Measurements from ENCODE around the gene CAPN15.

GRCh38 chr16:536746-537145, 9.2 kb downstream of the CAPN15 start:
- TF ChIP-seq POLR2A (IDR thresholded peaks at IDR 0.05) (no peak), POLR2AphosphoS5 (IDR thresholded peaks at IDR 0.05) (no peak), CTCF (IDR thresholded peaks at IDR 0.05) (no peak)

Measured in gastroesophageal sphincter (tissue), 3 donors.